Measurements from ENCODE around the gene GP1BB.

The GP1BB gene

GRCh38 chr22:19770349-19771220 lies 47.2 kb downstream of the GP1BB start:
- no peaks in the 10 kb centered on the region for H3K36me3 ChIP-seq (replicated peaks; ENCODE audit: low read depth, low read length)
- TF ChIP-seq CTCF (IDR thresholded peaks at IDR 0.05; ENCODE audit: low read depth, low read length) (no peak), EZH2phosphoT487 (IDR thresholded peaks at IDR 0.05; ENCODE audit: low read depth) (no peak)
- no peaks in the 10 kb centered on the region for H3K79me2 ChIP-seq (ENCODE audit: low read length)
- H3K9ac ChIP-seq (ENCODE audit: low read length) = no peak overlapping the region
- H3K4me2 ChIP-seq (ENCODE audit: low read length) = no peak overlapping the region
- no peaks in the 10 kb centered on the region for H3K9me3 ChIP-seq (ENCODE audit: insufficient read depth, low read length)
- no peak overlapping the region for H3K27ac ChIP-seq (ENCODE audit: low read length)
- H3K4me1 ChIP-seq (ENCODE audit: low read length) = no peaks in the 10 kb centered on the region
- H3K4me3 ChIP-seq (ENCODE audit: low read length) = no peak overlapping the region
- no peaks in the 10 kb centered on the region for H4K20me1 ChIP-seq (ENCODE audit: insufficient read depth, low read length)
- H3K27me3 ChIP-seq (ENCODE audit: low read depth, low read length) = peaks cover 11% of the 10 kb centered on the region; the same call in 1 of the 2 replicates
- H2AFZ ChIP-seq (ENCODE audit: low read depth, low read length) = no peak overlapping the region

GRCh38 chr22:19772422-19772672 lies 49.0 kb downstream of the GP1BB start:
- H3K36me3 ChIP-seq (replicated peaks; ENCODE audit: low read depth, low read length) = no peaks in the 10 kb centered on the region
- no peak overlapping the region for H3K4me2 ChIP-seq (ENCODE audit: low read length)
- H3K9ac ChIP-seq (ENCODE audit: low read length) = no peak overlapping the region
- H3K79me2 ChIP-seq (ENCODE audit: low read length) = no peaks in the 10 kb centered on the region
- H3K4me3 ChIP-seq (ENCODE audit: low read length) = no peak overlapping the region
- peaks cover 11% of the 10 kb centered on the region; the same call in 1 of the 2 replicates for H3K27me3 ChIP-seq (ENCODE audit: low read depth, low read length)
- no peaks in the 10 kb centered on the region for H3K9me3 ChIP-seq (ENCODE audit: insufficient read depth, low read length)
- H3K27ac ChIP-seq (ENCODE audit: low read length) = no peak overlapping the region
- no peaks in the 10 kb centered on the region for H3K4me1 ChIP-seq (ENCODE audit: low read length)
- TF ChIP-seq EZH2phosphoT487 (IDR thresholded peaks at IDR 0.05; ENCODE audit: low read depth) = no peak
- TF ChIP-seq CTCF (IDR thresholded peaks at IDR 0.05; ENCODE audit: low read depth, low read length) = no peak
- H4K20me1 ChIP-seq (ENCODE audit: insufficient read depth, low read length) = no peaks in the 10 kb centered on the region
- H2AFZ ChIP-seq (ENCODE audit: low read depth, low read length) = no peak overlapping the region

- Histone ChIP-seq H2AFZ (ENCODE audit: low read depth, low read length) (no peak overlapping the region), H3K4me3 (ENCODE audit: low read length) (no peak overlapping the region), H3K9ac (ENCODE audit: low read length) (no peak overlapping the region)
Measured at GRCh38 chr22:19772673-19773469, 49.5 kb downstream of the GP1BB start.

More at GRCh38 chr22:19772673-19773469, 49.5 kb downstream of the GP1BB start:
- Histone ChIP-seq H3K4me1 (ENCODE audit: low read length) (no peaks in the 10 kb centered on the region), H3K9me3 (ENCODE audit: insufficient read depth, low read length) (no peaks in the 10 kb centered on the region), H3K36me3 (replicated peaks; ENCODE audit: low read depth, low read length) (no peaks in the 10 kb centered on the region), H3K4me2 (ENCODE audit: low read length) (no peak overlapping the region), H3K79me2 (ENCODE audit: low read length) (no peaks in the 10 kb centered on the region), H4K20me1 (ENCODE audit: insufficient read depth, low read length) (no peaks in the 10 kb centered on the region), H3K27me3 (ENCODE audit: low read depth, low read length) (peaks cover 11% of the 10 kb centered on the region; the same call in 1 of the 2 replicates), H3K27ac (ENCODE audit: low read length) (no peak overlapping the region)
- TF ChIP-seq CTCF (IDR thresholded peaks at IDR 0.05; ENCODE audit: low read depth, low read length) (no peak), EZH2phosphoT487 (IDR thresholded peaks at IDR 0.05; ENCODE audit: low read depth) (no peak)

All from OCI-LY3 (cell line).